ENCODE data around the gene PRR12.

PRR12 gene

GRCh38 chr19:49590971-49591730 is at the start of gene PRR12:
Gene PRR12, plus strand, starts transcription at chr19:49591182. Its CDS starts 473 bp downstream, at chr19:49591655.
- DNase-seq (ENCODE audit: low spot score): peak; percentile 80

GRCh38 chr19:49541914-49542313 is 49.1 kb upstream of the PRR12 start:
- no peak for DNase-seq (ENCODE audit: low spot score)

- DNase-seq (ENCODE audit: low spot score): no peak
Observed at GRCh38 chr19:49542446-49542845, 48.5 kb upstream of the PRR12 start.

GRCh38 chr19:49543032-49543431 is 48.0 kb upstream of the PRR12 start:
- DNase-seq (ENCODE audit: low spot score): no peak

- no peak for DNase-seq (ENCODE audit: low spot score)
Observed at GRCh38 chr19:49544154-49544553, 46.8 kb upstream of the PRR12 start.

GRCh38 chr19:49546825-49547565 is 44.0 kb upstream of the PRR12 start:
- peak; percentile 79 for DNase-seq (ENCODE audit: low spot score)

GRCh38 chr19:49549045-49549444 is 41.9 kb upstream of the PRR12 start:
- DNase-seq (ENCODE audit: low spot score): no peak

- DNase-seq (ENCODE audit: low spot score): no peak
Observed at GRCh38 chr19:49551531-49551930, 39.5 kb upstream of the PRR12 start.

GRCh38 chr19:49552749-49553148 is 38.2 kb upstream of the PRR12 start:
- DNase-seq (ENCODE audit: low spot score): no peak

GRCh38 chr19:49553451-49554271 is 37.3 kb upstream of the PRR12 start:
- DNase-seq (ENCODE audit: low spot score): no peak

- DNase-seq (ENCODE audit: low spot score): no peak
Observed at GRCh38 chr19:49554701-49555181, 36.2 kb upstream of the PRR12 start.

- DNase-seq (ENCODE audit: low spot score): no peak
Observed at GRCh38 chr19:49555600-49556411, 35.2 kb upstream of the PRR12 start.

GRCh38 chr19:49556412-49557398 is 34.3 kb upstream of the PRR12 start:
- no peak for DNase-seq (ENCODE audit: low spot score)

GRCh38 chr19:49557641-49558325 is 33.2 kb upstream of the PRR12 start:
- no peak for DNase-seq (ENCODE audit: low spot score)

- DNase-seq (ENCODE audit: low spot score): no peak
Observed at GRCh38 chr19:49558591-49558990, 32.4 kb upstream of the PRR12 start.

GRCh38 chr19:49559443-49559842 is 31.5 kb upstream of the PRR12 start:
- DNase-seq (ENCODE audit: low spot score): no peak

GRCh38 chr19:49559928-49560327 is 31.1 kb upstream of the PRR12 start:
- DNase-seq (ENCODE audit: low spot score): no peak

GRCh38 chr19:49560358-49560900 is 30.6 kb upstream of the PRR12 start:
- DNase-seq (ENCODE audit: low spot score): peak; percentile 55

- DNase-seq (ENCODE audit: low spot score): no peak
Observed at GRCh38 chr19:49564616-49565045, 26.4 kb upstream of the PRR12 start.
